ENCODE data around the gene RNF168.

DNA sequence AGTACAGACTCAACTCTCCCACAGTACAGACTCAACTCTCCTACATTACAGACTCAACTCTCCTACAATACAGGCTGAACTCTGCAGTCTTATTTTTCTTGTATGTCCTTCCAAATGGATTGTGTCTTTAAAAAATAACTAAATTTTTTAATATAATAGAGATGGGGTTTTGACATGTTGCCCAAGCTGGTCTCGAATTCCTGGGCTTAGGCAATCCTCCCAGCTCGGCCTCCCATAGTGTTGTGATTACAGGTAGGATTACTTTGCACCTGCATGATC lies 40.2 kb downstream of the RNF168 start:
- TF ChIP-seq, protein P1, sequence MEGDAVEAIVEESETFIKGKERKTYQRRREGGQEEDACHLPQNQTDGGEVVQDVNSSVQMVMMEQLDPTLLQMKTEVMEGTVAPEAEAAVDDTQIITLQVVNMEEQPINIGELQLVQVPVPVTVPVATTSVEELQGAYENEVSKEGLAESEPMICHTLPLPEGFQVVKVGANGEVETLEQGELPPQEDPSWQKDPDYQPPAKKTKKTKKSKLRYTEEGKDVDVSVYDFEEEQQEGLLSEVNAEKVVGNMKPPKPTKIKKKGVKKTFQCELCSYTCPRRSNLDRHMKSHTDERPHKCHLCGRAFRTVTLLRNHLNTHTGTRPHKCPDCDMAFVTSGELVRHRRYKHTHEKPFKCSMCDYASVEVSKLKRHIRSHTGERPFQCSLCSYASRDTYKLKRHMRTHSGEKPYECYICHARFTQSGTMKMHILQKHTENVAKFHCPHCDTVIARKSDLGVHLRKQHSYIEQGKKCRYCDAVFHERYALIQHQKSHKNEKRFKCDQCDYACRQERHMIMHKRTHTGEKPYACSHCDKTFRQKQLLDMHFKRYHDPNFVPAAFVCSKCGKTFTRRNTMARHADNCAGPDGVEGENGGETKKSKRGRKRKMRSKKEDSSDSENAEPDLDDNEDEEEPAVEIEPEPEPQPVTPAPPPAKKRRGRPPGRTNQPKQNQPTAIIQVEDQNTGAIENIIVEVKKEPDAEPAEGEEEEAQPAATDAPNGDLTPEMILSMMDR (IDR thresholded peaks at IDR 0.05): no peak
- TF ChIP-seq POLR2A (IDR thresholded peaks at IDR 0.05): no peak

Measured in heart left ventricle (tissue), 13 donors.